NCI-H2081 treated with DMSO at 0.1 percent for 48 hours (cell line): ENCODE data around the gene GASK1A.
"Not testable (repeated sequence)": the region's sequence is repeated elsewhere in the genome, so short reads cannot be mapped to it uniquely, and the experiment has no call there.

Source experiments
- DNase-seq: peaks from one replicate; lab custom pipeline; 2025; lab: John Stamatoyannopoulos, UW

GASK1A gene

GRCh38 chr3:42979044-42979972, at the start of gene GASK1A:
GASK1A (plus strand) TSS chr3:42979311; CDS start chr3:42979643, 332 bp downstream.
- no peak for DNase-seq

DNA sequence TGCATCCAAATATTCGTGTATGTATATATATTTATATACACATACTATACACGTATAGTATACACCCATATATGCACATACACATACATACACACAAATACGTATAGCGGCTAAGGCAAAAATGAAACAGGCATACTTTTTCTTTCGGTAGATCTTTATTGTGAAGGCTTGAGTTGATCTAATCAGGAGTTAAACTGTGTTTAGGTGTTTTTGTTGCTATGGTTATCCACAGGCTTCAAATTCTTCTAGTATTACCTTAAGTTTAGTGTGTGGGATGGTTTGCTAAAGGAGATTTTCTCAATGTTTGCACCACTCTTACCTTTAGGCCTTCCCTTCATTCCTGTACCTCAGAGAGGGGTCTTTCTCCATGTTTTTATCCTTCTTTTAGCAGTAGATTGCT, 45.0 kb upstream of the GASK1A start:
- no peak for DNase-seq

DNA sequence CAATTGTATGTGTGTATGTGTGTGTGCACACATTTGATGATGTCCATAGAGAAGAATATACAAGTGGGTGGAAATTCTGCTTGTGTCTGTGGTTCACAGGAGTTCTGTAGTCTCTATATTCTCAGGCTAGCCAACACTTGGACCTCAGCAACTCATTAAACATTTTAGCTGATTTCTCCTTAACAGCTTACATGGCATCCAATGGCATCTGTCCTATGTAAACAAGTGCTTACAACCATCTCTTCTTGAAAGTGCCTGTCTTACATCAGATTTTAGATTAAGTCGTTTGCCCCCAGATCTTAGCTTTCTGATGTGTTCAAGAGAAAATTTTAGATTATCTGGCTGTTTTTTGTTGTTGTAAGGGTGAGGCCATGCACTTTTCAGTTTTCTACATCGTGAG, 44.2 kb upstream of the GASK1A start:
- DNase-seq, result no peak

DNA sequence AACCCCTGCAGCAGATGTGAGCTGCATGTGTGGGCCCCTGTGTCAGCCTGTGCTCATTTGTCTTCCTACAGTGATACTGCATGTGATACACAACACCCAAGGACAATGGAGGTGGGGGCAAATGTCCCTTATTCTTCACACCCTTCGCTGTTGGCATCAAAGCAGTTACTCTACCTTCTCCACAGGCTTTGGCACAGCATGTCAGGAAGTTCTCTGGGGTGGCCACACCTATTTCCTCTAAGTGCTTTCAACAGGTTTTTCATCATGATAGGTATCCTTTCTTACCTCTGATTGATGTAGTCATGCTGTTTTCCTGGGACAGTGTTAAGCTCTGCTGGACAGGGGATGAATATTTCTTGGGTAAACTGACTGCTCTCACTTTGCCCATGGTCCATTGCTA, 43.6 kb upstream of the GASK1A start:
- no peak for DNase-seq

GRCh38 chr3:42936157-42936981, 42.7 kb upstream of the GASK1A start:
- DNase-seq, result no peak

- no peak for DNase-seq
Observed at GRCh38 chr3:42937334-42937733, 41.8 kb upstream of the GASK1A start.

- no peak for DNase-seq
Observed at GRCh38 chr3:42942693-42943092, 36.4 kb upstream of the GASK1A start.

DNA sequence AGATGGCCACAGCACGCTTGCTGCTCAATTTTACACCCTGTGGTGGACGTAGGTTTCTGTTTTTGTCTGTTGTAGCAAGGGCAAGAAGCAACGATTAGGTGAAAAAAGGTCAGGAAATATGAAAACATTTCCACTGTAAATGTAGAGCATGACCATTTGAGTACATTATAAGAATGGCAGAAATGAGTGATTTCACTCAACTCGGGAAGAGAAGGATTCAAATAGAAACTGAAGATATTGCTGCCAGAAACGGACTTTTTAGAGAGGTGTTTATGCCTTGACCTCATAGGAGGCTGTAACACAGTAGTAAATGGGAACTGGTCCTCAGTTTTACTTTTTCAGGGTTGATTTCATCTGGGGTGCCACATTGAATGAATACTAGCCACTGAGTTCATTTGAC, 33.1 kb upstream of the GASK1A start:
- DNase-seq, result no peak

DNA sequence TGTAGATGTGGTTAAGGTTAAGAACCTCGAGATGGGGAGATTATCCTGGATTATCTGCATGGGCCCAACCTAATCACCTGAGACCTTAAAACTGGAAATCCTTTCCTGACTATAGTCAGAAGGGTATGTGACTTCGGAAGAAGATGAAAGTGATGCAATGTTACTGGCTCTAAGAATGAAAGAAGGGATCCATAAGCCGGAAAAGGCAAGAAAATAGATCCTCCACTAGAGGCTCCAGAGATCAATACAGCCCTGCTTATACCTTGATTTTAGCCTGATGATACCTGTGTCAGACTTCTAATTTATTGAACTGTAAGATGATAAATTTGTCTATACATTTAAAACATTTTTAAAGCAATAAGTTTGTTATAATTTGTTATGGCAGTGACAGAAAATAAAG, 21.5 kb upstream of the GASK1A start:
- no peak for DNase-seq

- DNase-seq, result no peak
Observed at GRCh38 chr3:42960282-42960681, 18.8 kb upstream of the GASK1A start.

- DNase-seq, result no peak
Observed at GRCh38 chr3:42960786-42961185, 18.3 kb upstream of the GASK1A start.

- no peak for DNase-seq
Observed at GRCh38 chr3:42961633-42962032, 17.5 kb upstream of the GASK1A start.

- DNase-seq, result no peak
Observed at GRCh38 chr3:42963269-42963668, 15.8 kb upstream of the GASK1A start.

- no peak for DNase-seq
Observed at GRCh38 chr3:42964266-42964665, 14.8 kb upstream of the GASK1A start.

- no peak for DNase-seq
Observed at GRCh38 chr3:42970557-42970956, 8.6 kb upstream of the GASK1A start.

DNA sequence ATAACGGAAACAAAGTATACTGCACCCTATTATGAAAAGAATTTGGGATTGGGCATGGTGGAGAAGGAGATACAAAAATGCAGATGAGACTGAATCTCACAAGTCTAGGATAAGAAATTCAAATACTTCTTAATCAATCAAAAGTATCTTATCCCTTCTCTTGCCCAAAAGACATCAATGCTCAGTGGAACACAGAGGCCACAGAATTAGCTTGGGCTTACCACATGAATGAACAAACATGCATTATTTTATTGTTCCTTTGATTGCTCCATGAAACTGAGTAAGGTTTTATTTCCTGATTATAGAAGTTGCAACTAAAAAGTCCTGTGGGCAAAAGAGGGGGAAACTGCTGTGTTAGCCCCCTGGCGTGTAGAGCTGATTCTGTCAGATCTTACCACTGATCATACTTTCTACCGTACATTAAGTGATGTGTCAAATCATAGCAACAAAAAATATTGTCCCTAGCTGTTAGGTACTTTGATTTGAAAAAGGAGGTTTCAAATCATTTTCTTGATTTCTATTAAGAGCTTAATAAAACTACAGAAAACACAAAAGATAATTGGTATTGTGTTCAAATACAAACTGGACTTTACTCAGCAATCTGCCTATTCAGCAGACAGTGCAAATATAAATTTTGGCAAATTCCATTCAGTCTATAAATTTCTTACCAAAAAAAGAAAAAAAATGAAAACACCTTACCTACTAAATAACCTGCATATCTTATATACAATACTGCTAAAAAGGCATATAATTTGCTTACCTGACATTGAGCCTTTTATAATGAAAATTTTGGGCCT, 7.9 kb upstream of the GASK1A start:
- DNase-seq, result no peak

DNA sequence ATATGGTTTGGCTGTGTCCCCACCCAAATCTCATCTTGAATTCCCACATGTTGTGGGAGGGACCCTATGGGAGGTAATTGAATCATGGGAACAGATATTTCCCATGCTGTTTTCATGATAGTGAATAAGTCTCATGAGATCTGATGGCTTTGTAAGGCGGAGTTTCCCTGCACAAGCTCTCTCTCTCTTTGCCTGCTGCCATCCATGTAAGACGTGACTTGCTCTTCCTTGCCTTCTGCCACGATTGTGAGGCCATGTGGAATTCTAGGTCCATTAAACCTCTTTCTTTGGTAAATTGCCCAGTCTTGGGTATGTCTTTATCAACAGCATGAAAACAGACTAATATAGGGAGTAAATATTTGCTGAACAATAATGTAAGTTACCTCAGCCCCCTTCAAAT, 4.2 kb upstream of the GASK1A start:
- not testable (repeated sequence) for DNase-seq

GRCh38 chr3:42975456-42975855, 3.7 kb upstream of the GASK1A start:
- DNase-seq, result no peak

DNA sequence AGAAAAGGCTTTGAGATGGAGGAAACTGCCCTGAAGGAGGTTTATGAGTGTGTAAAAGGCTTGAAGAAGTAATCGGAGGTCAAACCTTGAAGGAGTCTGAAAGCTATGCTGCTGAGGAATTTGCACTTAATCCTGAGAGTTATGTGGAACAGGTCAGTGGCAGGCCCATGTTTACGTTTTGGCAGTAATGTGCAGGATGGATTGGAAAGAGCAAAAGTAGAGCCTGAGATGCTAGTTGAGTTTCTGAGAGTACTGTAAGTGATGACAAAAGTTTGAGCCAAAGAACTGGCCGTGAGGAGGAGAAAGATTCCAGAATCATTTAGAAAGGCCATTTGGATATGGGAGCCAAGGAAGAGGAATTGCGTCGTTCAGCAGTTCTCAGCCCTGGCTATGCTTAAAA, 3.2 kb upstream of the GASK1A start:
- DNase-seq, result no peak

DNA sequence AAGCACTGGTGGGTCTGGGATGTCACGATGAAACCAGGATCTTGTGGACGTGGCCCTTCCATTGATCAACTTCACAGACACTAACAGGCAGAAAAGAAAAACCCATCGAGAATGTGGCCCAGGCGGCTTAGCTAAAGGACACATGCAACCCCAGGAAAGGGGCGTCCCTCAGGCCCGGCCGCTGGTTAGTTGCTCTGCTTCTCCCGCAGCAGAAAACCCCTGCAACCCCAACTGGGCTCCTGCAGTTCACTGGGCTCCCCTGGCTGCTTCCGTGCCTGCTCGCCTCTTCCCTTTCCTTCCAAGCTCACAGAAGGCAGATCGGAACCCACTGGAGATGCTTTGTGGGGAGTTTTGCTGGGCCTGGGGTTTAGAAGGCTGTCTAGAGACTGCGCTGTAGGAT, 1.1 kb downstream of the GASK1A start:
- DNase-seq, result no peak

DNA sequence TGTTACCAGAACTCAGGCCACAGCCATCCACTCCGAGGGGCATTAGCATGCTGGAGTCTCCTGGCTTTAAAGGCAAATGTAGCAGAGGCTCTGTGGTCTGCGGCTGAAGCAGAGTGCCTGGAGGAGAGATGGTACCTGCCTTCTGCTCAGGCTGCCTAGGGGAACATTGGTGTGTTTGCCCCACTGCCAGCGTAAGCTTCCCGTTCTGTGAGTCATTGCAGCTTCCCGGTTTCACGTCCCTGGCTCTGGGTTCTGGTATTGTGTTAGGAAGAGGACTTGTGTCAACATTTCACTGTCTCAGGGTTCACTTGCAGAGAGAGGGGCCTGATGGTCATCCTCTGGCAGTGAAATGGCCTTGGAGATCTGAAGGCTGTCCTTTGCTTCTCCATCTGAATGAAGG, 1.8 kb downstream of the GASK1A start:
- DNase-seq, result no peak
